ENCODE measurements around the gene MCM7. TPM values are rescaled to one million over a fixed set of nuclear protein-coding genes. Genes with fewer than 3 reads are reported as not detected.
"Not testable (repeated sequence)": the region's sequence is repeated elsewhere in the genome, so short reads cannot be mapped to it uniquely, and the experiment has no call there.

MCM7 gene
- 132 TPM for polyA plus RNA-seq (2013, experiment 1 of 2; ENCODE audit: insufficient read length)
- 19.4 TPM for polyA plus RNA-seq (2013, experiment 2 of 2; ENCODE audit: insufficient read length)

DNA sequence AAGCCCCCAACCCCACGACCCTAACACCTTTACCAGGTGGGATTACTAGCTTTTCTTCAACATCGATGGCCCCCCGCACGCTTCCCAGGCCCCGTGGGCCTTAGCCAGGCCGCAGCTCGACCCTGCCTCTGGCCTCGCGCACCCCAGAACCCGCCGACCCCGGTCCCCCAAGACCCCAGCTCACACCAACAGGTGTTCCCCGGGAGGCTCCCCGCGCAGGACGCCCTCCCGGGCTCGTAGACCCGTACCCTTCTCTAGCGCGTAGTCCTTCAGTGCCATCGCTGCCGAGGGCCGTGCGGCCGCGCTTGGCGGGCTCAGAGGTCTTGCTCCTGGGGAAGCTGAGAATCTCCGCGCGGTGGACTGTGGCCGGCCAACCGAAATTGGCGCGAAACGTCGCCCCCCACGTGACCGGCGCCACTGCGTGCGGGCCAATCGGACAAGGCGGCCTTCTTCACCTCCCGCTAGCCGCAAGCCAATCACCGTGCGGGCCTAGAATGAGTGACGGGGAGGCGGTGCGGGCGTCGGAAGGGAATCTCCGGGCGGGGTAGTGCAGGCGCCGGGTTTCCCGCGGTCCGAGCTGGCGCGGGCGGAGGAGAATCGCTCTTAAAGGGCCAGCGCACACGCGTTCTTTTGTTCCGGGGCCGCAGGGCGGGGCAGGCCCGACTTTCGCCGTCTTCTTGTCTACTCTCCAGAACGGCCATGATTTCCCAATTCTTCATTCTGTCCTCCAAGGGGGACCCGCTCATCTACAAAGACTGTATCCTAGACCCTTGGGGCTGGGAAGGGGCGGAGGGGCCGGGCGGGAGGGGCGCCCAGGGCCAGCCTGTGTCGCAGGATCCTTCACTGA is at the start of gene MCM7, which contains the start of gene AP4M1:
Gene MCM7 (minus strand): TSS at position 382 of the 847 bp plus-strand sequence. CDS start 103 bp downstream, at position 279.
Gene AP4M1 (plus strand): TSS at position 628 of the 847 bp plus-strand sequence. CDS start 72 bp downstream, at position 700.
- peak; percentile 100 for DNase-seq

DNA sequence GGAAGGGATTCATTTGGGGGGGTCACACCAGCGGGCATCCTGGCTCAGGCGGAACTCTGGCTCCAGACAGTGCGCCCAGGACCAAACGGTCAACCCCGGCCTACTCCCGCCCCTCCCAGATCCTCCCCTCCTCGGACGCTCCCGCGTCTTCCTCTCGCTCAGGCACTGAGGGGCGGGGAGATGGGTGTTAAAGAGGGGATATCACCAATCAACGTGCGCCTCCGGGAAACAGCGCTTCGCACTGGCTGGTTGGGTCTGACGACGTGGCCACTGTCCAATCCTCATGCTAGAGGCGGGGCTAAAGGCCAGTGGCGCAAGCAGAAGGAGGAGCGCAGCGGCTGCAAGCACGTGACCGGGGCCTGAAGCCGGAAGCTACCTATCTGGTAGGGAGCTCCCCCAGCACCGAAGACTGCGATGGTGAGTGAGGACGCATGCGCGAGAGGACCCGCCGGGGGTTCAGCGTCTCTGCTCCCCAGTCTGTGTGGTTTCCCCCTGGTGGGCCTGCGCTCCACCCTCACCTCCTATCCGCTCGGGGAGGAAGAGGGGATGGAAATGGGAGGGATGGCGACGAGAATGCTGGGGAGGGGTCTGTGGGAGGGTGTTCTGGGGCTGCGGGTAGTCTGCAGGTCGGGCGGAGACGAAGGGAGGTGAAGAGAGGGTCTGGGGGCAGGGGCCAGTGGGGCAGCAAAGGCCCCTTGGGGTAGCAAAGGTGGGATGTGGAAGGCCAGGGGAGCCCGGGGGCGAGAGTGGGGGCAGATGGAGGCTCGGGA is 47.5 kb upstream of the MCM7 start, which contains the start of gene LAMTOR4:
Gene LAMTOR4 (plus strand): TSS at position 360 of the 770 bp plus-strand sequence. CDS start 55 bp downstream, at position 415.
- peak; percentile 99 for DNase-seq

DNA sequence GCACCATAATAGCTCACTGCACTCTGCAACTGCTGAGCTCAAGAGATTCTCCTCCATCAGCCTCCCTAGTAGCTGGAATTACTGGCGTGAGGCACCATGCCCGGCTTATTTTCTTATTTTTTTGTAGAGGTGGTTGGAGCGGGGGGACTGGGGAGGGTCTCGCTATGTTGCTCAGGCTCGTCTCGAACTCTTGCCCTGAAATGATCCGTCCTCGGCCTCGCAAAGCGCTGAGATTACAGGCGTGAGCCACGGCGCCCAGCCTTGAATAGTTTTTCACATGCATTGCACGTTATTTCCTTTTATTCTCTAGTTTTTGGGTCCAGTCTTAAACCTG is 47.0 kb upstream of the MCM7 start:
- no peak for DNase-seq

DNA sequence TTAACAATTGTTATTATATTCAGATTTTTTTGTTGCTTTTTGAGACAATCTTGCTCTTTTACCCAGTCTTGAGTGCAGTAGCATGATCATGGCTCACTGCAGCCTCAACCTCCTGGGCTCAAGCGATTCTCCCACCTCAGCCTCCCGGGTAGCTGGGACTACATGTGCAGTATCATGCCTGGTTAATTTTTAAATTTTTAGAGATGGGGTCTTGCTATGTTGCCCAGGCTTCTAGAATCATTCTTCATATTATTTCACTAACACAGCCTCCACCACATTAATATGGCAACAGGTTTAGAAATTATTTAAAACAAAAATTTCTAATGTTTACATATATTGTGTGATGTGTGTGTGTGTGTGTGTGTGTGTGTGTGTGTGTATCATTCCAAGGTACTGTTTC is 46.1 kb upstream of the MCM7 start:
- DNase-seq, result no peak

DNA sequence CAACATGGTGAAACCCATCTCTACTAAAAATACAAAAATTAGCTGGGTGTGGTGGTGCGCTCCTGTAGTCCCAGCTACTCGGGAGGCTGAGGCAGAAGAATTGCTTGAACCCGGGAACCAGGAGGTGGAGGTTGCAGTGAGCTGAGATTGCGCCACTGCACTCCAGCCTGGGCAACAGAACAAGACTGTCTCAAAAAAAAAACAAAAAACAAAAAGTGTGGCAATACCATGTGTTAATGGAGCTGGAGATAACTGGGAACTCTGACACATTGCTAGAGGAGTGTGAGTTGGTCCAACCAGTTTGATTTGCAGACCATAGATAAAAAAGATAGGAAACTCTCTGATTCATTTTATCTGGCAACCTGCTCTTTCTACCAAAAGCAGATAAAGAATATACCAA is 45.2 kb upstream of the MCM7 start:
- not testable (repeated sequence) for DNase-seq

DNA sequence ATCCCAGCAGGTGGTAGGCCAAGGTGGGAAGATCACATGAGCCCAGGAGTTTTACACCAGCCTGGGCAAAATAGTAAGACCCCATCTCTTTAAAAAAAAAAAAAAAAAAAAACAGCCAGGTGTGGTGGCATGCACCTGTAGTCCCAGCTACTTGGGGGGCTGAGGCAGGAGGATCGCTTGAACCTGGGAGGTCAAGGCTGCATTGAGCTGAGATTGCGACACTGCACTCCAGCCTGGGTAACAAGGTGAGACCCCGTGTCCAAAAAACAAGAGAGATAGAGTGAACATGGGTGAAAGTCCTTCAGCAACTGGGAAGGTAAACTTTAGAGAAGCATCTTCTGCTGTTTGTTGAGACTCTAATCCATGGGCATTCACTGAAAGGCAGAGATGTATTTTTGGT is 41.3 kb upstream of the MCM7 start:
- no peak for DNase-seq

DNA sequence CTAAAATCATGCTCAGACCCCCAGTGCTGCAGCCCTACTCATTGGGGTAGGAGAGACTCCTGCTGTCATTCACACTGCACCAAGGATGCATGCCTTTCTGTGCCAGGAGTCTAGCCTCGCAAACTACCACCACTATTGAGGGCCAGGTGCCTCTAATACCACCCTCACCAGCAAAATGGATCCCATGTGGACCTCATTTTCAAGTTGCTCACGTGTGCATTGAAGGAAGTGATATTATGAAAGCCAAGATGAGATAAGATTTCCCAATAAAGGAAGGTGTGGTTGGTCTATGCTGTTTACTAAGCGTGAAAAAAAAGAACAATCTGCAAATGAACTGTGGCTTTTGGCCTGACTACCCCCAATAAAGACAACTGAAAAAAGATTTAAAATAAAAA is 40.4 kb upstream of the MCM7 start:
- no peak for DNase-seq

DNA sequence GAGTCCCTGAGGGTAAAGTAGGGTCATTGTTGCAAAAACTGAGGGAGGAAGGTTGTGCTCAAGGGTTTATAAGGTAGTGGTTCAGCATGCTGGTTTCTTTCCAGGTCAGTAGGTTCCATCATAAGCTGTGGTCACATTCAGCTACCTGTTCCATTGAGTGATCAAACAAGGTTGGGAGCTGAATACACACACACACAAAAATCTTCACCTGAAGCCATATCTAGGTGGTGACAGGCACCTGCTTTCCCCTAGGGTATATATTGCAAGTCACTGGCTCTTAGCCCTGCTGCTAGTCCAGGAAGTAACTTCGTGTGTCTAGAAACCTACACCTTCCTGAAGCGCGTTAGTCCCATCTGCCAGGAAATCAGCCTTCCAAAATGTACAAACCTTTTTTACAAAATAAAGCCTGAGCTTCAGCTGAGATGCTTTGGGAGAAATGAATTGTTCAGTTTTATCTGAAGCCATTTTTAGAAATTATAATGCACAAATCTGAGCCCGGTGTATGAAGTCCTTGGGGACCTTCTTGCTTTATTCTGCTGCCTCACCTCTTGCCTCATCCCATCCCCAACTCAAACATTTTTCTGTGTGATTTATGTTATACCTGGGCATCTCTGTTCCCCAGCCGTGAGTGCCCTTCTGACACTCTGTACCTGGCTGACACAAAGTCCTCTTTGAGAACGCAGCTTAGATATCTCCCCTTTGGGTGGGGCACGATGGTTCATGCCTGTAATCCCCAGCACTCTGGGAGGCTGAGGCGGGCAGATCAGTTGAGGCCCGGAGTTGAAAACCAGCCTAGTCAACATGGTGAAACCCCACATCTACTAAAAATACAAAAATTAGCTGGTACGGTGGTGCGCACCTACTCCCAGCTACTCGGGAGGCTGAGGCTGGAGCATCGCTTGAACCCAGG is 36.9 kb upstream of the MCM7 start:
- no peak for DNase-seq

DNA sequence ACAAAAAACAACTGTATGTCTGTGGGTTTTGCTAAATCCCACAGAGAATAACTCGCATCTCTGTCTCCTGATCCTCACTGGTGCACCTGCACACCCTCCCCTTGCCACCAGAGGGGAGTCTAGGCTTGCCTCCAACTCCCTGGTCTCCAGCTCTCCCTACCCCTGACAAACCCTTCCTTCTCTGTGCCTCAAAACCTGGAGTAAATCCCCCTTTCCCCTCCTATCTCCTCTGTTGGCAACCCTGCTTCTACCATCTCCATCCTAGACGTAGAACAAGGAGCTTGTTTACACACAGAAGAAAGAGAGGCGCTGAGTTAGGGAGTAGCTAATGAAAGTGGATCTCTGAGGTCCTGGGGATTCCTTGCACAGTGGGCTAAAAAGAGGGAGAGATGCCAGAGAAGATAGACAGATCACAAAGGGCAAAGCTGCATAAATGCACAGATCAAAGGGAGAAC is 31.5 kb upstream of the MCM7 start:
- peak; percentile 64 for DNase-seq

DNA sequence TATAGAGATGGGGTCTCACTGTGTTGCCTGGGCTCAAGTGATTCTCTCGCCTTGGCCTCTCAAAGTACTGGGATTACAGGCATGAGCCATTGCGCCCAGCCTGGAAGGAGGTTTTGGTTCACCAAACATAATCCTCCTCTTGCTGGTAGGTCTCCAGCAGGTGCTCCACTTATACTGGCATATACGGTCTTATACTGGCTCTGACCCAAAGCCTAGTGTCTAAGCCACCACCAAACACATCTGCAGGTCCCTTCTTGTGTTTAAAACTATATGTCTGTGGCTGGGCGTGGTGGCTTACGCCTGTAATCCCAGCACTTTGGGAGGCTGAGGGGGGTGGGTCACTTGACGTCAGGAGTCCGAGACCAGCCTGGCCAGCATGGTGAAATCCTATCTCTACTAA is 30.9 kb upstream of the MCM7 start:
- no peak for DNase-seq

DNA sequence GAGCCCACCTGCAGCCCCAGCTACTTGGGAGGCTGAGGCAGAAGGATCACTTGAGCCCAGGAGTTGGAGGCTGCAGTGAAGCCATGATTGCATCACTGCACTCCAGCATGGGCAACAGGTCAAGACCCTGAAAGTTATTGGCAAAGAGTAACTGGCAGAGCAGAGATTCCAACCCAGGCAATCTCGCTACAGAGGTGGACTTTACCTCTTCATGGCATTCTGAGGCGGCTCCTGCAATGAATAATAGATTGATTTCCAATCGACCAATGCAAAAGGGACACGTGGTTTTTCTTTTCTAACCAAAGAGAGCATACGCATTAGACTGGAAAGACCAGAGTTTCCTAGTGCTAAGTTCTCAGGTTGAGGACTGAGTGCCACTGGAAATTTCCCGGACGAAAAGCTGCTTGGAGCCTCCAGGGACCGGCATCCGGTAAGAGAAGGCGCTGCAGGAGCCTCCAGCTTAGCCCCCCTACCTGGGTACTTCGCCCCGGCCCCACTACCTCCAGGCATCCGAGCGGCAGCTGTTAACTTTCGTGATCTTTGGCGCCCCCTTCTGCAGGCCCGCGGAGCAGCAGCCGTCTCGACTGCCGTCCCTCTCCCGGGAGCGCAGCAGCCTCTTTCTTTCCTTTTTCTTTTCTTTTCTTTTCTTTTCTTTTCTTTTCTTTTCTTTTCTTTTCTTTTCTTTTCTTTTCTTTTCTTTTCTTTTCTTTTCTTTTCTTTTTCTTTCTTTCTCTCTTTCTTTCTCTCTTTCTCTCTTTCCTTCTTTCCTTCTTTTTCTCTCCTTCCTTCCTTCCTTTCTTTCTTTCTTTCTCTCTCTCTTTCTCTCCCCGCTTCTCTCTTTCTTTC is 29.6 kb upstream of the MCM7 start:
- peak; percentile 48 for DNase-seq

DNA sequence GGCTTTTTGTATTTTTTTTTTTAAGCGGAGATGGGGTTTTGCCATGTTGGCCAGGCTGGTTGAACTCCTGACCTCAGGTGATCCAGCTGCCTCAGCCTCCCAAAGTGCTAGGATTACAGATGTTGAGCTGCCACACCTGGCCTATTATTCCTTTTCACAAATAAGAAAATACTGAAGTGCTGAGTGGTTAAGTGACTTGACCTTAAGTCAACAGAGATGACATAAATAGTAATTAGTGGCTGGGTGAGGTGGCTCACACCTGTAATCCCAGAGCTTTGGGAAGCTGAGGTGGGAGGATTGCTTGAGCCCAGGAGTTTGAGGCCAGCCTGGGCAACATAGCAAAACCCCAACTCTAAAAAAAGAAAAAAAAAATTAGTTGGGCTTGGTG is 29.0 kb upstream of the MCM7 start:
- DNase-seq, result not testable (repeated sequence)

DNA sequence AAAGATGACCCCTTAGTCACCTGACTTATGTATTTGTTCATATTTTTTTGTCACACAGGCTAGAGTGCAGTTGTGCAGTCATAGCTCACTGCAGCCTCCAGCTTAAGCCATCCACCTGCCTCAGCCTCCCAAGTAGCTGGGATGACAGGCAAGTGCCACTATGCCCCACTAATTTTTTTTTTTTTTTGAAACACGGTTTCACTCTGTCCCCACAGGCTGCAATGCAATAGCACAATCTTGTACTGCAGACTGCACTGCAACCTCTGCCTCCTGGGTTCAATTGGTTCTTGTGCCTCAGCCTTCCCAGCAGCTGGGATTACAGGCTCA is 27.4 kb upstream of the MCM7 start:
- DNase-seq, result no peak

DNA sequence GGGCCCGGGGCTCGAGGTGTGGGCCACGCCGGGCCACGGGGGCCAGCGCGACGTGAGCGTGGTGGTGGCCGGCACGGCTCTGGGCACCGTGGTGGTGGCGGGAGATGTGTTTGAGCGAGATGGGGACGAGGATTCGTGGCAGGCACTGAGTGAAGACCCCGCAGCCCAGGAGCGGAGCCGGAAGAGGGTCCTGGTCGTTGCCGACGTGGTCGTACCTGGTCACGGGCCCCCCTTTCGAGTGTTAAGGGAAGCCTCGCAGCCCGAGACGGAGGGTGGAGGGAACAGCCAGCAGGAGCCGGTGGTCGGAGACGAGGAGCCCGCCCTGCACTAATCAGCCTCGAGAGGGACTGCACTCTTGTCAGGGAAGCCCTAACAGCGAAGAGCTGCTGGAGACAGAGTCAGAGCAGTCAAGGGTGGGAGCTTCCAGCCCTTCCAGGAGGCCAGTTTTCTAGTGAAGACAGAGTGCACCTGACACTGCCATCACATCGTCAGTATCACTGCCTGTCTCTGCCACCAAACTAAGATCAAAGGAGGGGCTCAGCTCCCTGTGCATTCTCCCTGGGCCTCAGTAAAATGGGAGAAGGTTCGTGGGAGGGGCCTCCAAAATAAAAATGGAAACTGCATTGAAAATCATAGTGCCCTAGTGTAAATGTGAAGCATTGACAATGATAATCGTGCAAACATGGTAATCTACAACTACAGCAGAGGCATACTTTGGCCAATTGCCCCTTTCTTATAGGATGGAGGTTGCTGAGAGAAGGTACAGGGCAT is 26.9 kb upstream of the MCM7 start:
- DNase-seq, result no peak

DNA sequence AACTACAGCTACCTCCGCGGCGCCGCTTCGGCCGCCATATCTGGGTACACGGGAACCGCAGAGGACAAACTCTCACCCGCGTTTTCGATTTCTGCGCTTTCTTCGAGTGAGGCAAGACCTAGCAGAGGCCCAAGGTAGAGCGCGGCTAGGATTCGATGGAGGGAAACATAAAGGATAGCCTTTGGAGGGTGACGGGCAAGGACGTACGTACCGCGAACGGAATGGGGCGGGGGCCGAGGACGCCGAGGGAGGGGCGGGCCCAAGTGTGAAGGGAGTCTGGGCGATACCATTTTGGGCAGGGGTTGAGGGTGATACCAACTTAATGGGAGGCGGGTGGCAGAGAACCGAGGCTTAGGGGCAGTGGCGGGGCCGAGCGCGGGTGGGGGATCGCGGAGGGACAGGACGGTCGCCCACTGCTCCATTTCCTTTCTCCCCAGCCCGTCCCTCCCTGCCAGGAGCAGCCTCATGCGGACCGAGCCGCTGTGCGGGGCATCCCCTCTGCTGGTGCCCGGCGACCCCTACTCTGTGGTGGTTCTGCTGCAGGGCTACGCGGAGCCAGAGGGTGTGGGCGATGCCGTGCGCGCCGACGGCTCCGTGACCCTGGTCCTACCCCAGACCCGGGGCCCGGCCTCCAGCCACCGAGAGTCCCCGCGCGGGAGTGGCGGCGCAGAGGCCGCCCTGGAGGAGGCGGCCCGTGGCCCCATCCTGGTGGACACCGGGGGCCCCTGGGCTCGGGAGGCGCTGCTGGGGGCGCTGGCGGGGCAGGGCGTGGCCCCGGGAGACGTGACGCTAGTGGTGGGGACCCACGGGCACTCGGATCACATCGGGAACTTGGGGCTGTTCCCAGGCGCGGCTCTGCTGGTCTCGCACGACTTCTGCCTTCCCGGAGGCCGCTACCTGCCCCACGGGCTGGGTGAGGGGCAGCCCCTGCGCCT is 26.0 kb upstream of the MCM7 start, which contains the start of gene MBLAC1:
Gene MBLAC1 (plus strand): TSS at position 37 of the 935 bp plus-strand sequence. CDS start 429 bp downstream, at position 466.
- DNase-seq, result peak; percentile 92

DNA sequence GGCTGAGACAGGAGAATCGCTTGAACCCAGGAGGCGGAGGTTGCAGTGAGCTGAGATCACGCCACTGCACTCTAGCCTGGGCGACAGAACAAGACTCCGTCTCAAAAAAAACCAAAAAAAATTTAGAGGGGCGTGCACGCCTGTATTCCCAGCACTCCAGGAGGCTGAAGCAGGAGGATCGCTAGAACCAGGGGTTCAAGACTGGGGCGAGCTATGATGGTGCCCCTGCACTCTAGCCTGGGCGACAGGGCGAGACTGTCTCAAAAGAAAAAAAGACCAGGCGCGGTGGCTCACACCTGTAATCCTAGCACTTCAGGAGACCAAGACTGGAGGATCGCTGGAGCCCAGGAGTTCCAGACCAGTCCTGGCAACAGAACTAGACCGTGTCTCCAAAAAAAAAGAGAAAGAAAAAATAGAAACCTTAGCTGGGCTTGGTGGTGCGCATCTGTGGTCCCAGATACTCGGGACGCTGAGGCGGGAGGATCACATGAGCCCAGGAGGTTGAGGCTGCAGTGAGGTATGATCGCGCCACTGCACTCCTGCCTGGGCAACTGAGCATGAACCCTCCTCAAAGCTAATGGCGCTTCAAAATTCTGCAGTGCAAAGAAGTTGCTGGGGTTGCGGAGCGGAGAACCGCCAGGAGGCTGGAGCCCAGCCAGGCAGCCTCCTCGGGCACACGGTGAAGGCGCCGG is 25.2 kb upstream of the MCM7 start:
- no peak for DNase-seq

DNA sequence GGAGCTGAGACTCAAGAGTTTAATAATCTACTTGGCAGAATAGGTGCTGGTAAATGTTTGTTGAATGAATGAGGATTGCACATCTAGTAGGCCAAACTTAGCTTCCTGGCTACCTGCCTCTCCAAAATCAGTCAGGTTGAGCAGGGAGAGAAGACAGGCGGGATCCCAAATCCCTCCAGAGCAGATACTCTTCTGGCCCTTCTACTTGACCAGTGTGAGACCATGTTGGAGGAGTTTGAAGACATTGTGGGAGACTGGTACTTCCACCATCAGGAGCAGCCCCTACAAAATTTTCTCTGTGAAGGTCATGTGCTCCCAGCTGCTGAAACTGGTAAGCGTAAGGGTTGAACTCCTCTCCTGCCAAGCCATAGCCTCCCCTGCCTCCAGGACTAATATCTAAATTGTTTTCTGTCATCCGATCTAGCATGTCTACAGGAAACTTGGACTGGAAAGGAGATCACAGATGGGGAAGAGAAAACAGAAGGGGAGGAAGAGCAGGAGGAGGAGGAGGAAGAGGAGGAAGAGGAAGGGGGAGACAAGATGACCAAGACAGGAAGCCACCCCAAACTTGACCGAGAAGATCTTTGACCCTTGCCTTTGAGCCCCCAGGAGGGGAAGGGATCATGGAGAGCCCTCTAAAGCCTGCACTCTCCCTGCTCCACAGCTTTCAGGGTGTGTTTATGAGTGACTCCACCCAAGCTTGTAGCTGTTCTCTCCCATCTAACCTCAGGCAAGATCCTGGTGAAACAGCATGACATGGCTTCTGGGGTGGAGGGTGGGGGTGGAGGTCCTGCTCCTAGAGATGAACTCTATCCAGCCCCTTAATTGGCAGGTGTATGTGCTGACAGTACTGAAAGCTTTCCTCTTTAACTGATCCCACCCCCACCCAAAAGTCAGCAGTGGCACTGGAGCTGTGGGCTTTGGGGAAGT is 23.4 kb upstream of the MCM7 start:
- DNase-seq, result no peak

DNA sequence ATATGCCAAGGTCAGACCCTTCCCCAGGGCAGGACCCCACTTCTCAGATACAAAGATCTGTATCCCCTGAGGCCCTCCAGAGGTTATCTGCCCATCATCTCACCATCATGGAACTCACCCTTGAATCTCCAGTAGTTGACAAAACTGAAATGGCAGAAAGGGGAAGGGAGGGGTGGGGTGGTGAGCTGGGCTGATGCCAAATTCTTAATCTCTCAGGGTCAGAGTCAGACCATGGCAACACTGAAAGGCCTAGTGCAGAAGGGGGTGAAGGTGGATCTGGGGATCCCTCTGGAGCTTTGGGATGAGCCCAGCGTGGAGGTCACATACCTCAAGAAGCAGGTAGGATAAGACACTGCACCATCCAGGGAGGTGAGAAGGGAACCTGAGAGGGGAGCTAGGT is 21.4 kb upstream of the MCM7 start:
- no peak for DNase-seq

Measured in fibroblast of skin of back (primary cell).